Stimulated activated CD4-positive, alpha-beta T cell treated with anti-CD3 and anti-CD28 coated beads, TNF-alpha, amount 100 ng/mL, for 4 hours (primary cell): ENCODE measurements around the gene PLPP3.

Experiments
- DNase-seq, 3 experiments: peaks; one replicate each; pipeline ENCODE4 v3.0.0-alpha.2; 2020; ENCODE audit warnings: low read depth in 3 of 3

The PLPP3 gene

GRCh38 chr1:56576880-56577405, 2.4 kb downstream of the PLPP3 start:
- no peak for DNase-seq

- DNase-seq = no peak
These were observed 3.5 kb downstream of the PLPP3 start for GRCh38 chr1:56575865-56576264.

GRCh38 chr1:56574794-56575193, 4.6 kb downstream of the PLPP3 start:
- DNase-seq = no peak

DNA sequence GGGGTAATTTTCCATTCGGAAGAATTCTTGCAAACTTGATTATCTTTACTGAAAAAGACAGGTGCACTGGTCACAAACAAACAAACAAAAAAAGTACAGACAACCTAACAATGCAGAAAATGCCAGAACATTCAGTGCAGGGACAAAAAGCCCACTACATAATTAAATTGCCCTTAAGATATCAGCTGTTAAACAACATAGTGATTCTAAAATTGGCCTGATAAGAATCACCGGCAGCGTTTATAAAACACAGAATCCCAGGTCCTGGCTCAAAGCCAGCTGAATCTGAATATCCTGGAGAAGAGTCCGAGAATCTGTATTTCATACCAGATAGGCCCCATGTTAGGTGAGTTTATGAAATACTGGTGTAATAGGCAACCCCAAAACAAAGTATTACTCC, 6.1 kb downstream of the PLPP3 start:
- DNase-seq = no peak

DNA sequence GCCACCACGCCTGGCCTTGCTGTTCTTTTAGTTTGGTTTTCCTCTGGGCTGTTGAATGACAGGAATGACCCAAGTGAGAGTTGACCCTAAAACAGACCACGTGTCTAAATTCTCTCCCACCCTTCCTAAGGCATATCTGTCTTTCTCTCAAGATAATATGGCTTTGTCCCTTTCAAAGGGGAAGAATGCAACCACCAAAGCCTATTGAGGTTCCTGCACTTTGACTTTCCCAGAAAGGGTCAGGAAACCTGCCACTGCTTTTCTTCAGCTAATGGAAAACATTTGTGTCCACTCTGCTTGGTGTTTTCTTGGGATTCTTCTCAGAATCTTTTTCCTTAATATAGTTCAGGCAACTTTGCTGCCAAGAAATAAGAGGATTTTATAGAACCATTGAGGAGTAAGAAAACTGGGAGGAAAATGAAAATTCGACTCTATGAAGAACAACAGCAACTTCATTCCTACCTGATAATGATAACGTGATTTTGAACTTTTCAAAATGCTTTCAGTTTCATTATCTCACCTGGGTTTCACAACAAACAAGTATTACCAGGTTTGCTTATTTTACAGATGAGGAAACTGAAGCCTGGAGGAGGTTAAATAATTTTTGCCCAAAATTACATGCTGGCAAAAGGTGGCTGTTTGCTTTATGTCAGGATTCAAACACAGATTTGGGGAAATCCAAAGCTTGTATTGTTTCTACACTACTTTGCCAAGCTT, 6.9 kb downstream of the PLPP3 start:
- DNase-seq = no peak

- DNase-seq = no peak
These were observed 7.9 kb downstream of the PLPP3 start for GRCh38 chr1:56571448-56571847.

- DNase-seq = no peak
These were observed 8.4 kb downstream of the PLPP3 start for GRCh38 chr1:56570924-56571372.

DNA sequence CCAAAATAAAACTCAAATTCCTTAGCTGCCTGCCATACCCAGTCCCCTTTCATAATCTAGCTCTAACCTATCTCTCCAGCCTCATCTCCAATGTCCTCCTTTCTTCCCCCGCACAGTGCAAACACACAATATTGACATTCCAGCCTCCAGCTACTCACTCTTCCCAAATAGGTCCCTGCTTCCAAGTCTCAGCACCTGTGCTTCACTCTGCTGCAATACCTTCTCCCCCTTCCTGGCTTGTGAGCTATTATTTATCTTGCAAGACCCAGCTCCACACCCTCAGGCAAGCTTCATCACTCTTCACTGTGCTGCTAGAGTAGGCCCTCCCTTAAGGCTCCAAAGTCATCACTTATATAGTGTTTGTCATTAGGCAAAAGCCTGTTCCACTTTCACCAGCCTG, 9.7 kb downstream of the PLPP3 start:
- DNase-seq = no peak

GRCh38 chr1:56566994-56567393, 12.4 kb downstream of the PLPP3 start:
- no peak for DNase-seq

GRCh38 chr1:56566061-56566744, 13.2 kb downstream of the PLPP3 start:
- no peak for DNase-seq

GRCh38 chr1:56564615-56565014, 14.7 kb downstream of the PLPP3 start:
- no peak for DNase-seq

- no peak for DNase-seq
These were observed 15.8 kb downstream of the PLPP3 start for GRCh38 chr1:56563568-56563967.

DNA sequence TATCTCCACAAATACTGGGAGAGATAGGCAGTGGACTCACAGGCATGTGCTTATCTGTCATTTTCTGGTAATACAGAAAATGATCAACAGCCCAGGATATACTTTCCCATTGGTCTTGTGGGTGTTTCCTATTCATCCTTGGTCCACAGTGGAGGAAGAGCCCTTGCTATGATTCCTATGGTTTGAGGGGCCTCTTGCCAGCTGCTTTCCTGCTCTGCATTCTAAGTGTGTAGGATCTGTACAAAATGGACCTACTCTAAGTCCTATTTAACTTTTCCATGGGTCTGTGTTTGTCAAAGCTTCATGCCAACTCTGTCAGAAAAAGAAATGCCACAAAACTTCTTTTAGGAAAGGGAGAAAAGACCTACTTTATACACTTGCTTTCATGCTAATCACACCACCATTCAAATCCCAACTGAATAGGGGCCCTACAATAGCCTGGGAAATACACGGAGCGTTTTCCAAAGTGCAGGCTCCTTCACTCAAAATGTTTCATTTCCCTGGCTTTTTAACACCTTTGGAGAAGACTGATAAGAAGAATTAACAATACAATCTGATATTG, 16.4 kb downstream of the PLPP3 start:
- no peak for DNase-seq

GRCh38 chr1:56561227-56562019, 17.9 kb downstream of the PLPP3 start:
- DNase-seq = no peak

GRCh38 chr1:56557746-56558145, 21.6 kb downstream of the PLPP3 start:
- DNase-seq = no peak

- DNase-seq = no peak
These were observed 23.9 kb downstream of the PLPP3 start for GRCh38 chr1:56555448-56555847.

GRCh38 chr1:56553046-56553445, 26.3 kb downstream of the PLPP3 start:
- no peak for DNase-seq

GRCh38 chr1:56552349-56552748, 27.0 kb downstream of the PLPP3 start:
- DNase-seq = no peak

DNA sequence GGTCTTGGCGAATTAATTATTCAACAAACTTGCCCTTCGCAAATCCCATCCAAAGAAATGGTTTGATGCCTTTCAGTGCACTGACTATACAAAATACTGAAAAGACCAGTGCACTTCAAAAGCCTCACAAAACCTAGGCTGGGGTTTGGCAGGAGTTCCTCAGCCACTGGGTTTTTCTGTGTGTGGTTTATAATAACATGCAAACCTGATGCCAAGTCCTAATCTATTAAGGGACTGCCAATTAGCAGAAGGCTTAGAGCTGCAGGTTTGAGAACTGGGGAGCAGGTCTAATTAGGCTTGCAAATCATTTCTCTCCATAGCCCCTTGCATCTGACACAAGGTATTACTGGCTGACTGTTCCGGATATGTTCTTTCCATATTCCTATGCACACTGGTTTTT, 27.7 kb downstream of the PLPP3 start:
- DNase-seq = no peak

DNA sequence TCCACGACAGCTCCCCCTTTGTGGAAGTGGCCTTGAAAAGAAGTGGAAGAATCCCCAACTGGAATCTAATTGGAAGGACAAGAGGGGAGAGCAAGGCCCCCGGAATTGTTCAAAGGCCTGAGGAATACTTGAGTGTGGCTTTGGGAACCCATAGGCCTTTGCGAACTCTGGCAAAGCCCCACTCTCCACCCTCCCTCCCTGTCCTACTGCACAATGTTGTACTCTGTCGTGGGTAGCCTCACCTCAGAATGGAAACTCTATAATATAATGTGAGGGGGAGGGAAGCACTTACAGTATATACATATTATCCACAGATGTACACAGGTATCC, 28.5 kb downstream of the PLPP3 start:
- DNase-seq = no peak

DNA sequence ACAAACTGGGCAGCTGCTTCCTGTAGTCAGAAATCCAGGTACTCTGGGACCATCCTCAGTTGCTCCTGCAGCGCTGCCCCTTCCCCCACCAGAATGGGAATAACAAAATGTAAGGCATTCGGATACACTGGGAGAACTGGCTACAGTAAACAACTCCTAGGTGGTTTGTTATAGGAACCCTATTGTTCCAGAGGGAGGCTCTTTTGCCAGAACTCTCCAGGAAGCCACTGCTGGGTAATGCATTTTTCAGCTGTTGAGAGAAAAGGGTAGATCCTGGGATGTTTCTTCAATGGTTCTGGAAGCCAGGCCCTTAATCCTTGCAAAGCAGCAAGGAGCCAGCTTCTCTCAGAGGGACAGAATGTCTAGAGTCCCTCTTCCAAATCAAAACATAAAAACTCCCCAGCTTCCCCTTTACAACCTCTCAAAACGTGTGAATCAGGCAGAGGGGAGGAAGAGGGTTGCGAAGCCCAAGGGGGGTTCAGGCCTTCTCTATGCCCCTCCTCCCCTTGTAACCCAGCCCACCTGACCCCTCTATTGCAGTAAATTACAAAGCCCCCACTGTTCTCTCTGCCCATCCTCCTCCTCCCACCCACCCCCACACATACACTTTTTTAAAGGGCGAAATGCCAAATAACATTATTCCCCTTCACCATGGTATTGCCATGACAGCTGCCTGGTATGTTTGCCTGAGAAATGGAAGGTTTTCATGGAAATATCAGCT, 29.1 kb downstream of the PLPP3 start:
- DNase-seq = no peak

GRCh38 chr1:56548571-56548970, 30.8 kb downstream of the PLPP3 start:
- DNase-seq = no peak
